Osteoblast (primary cell): ENCODE measurements around the gene PLEKHA6. TPM values are rescaled to one million over a fixed set of nuclear protein-coding genes. Genes with fewer than 3 reads are reported as not detected.
A peak's percentile ranks its signal among the peaks of the same experiment; 100 is the strongest.

Experiments
- DNase-seq: peaks from one replicate; pipeline ENCODE4 v3.0.0; 2011; ENCODE audit warnings: low spot score, mixed read lengths; ENCODE audit not compliant: insufficient read length; ENCODE audit errors: missing footprints
- H2AFZ ChIP-seq: 2 replicates; pipeline ENCODE4 v1.6.0; 2011; ENCODE audit warnings: mild to moderate bottlenecking, low read length
- H3K27ac ChIP-seq: 2 replicates; pipeline ENCODE4 v1.5.1; 2011; ENCODE audit warnings: mild to moderate bottlenecking, low read depth, low read length, moderate library complexity
- H3K27me3 ChIP-seq: 2 replicates; pipeline ENCODE4 v1.6.0; 2012; ENCODE audit warnings: mild to moderate bottlenecking, control low read depth, inconsistent platforms, low read length, moderate library complexity; ENCODE audit not compliant: insufficient read depth
- H3K36me3 ChIP-seq: 2 replicates; pipeline ENCODE4 v1.5.1; 2011; ENCODE audit warnings: mild to moderate bottlenecking, low read length, control low read depth, moderate library complexity; ENCODE audit not compliant: insufficient read depth
- H3K4me1 ChIP-seq: 2 replicates; pipeline ENCODE4 v1.5.1; 2011; ENCODE audit warnings: mild to moderate bottlenecking, low read length, control low read depth, moderate library complexity; ENCODE audit not compliant: insufficient read depth
- H3K4me2 ChIP-seq: 2 replicates; pipeline ENCODE4 v1.6.0; 2011; ENCODE audit warnings: mild to moderate bottlenecking, low read length; ENCODE audit not compliant: insufficient read depth
- H3K4me3 ChIP-seq: fragments of 200-600 bp; sonication (generic); 3 replicates; pipeline ENCODE4 v1.5.1; 2012; ENCODE audit warnings: mild to moderate bottlenecking, low read length, inconsistent platforms; ENCODE audit not compliant: insufficient read depth
- H3K79me2 ChIP-seq: 2 replicates; pipeline ENCODE4 v1.6.0; 2012; ENCODE audit warnings: mild to moderate bottlenecking, low read length, control low read depth, inconsistent platforms; ENCODE audit not compliant: insufficient read depth
- H3K9me3 ChIP-seq: 2 replicates; pipeline ENCODE4 v1.5.1; 2011; ENCODE audit warnings: low read depth, low read length, control low read depth
- H4K20me1 ChIP-seq: 2 replicates; pipeline ENCODE4 v1.6.0; 2012; ENCODE audit warnings: mild to moderate bottlenecking, low read length, control low read depth; ENCODE audit not compliant: insufficient read depth
- total RNA-seq: library from RNA; depleted of rRNA; stranded (reverse); fragments of >200 nt; gene quantifications from 2 replicates; pipeline ENCODE4 v1.2.3, GENCODE V29; 2012
- TF ChIP-seq, protein P1 (sequence below): IDR thresholded peaks from 2 replicates; pipeline ENCODE4 v1.5.1; 2011; ENCODE audit warnings: mild to moderate bottlenecking, low read depth, low read length, moderate library complexity; ENCODE audit errors: extremely low read depth

PLEKHA6 gene
- total RNA-seq, 1 donor = 0.36 TPM

GRCh38 chr1:204367193-204367858, 7.6 kb upstream of the PLEKHA6 start:
- TF ChIP-seq, protein P1, sequence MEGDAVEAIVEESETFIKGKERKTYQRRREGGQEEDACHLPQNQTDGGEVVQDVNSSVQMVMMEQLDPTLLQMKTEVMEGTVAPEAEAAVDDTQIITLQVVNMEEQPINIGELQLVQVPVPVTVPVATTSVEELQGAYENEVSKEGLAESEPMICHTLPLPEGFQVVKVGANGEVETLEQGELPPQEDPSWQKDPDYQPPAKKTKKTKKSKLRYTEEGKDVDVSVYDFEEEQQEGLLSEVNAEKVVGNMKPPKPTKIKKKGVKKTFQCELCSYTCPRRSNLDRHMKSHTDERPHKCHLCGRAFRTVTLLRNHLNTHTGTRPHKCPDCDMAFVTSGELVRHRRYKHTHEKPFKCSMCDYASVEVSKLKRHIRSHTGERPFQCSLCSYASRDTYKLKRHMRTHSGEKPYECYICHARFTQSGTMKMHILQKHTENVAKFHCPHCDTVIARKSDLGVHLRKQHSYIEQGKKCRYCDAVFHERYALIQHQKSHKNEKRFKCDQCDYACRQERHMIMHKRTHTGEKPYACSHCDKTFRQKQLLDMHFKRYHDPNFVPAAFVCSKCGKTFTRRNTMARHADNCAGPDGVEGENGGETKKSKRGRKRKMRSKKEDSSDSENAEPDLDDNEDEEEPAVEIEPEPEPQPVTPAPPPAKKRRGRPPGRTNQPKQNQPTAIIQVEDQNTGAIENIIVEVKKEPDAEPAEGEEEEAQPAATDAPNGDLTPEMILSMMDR = no peak
- no peak overlapping the region for H3K27ac ChIP-seq
- H3K4me2 ChIP-seq = no peak overlapping the region

GRCh38 chr1:204366759-204367158, 7.0 kb upstream of the PLEKHA6 start:
- Histone ChIP-seq H4K20me1 (no peaks in the 10 kb centered on the region), H3K9me3 (no peaks in the 10 kb centered on the region), H3K27ac (no peak overlapping the region), H3K27me3 (peaks cover 49% of the 10 kb centered on the region), H2AFZ (no peak overlapping the region), H3K79me2 (no peaks in the 10 kb centered on the region), H3K4me3 (no peak overlapping the region), H3K4me2 (no peak overlapping the region), H3K36me3 (no peaks in the 10 kb centered on the region), H3K4me1 (peaks cover 6% of the 10 kb centered on the region)
- TF ChIP-seq, protein P1 = peak; percentile 41
- DNase-seq = no peak

More at GRCh38 chr1:204367193-204367858, 7.6 kb upstream of the PLEKHA6 start:
- peaks cover 55% of the 10 kb centered on the region for H3K27me3 ChIP-seq
- no peaks in the 10 kb centered on the region for H3K79me2 ChIP-seq
- no peak overlapping the region for H3K4me3 ChIP-seq
- peaks cover 6% of the 10 kb centered on the region for H3K4me1 ChIP-seq
- H3K9me3 ChIP-seq = no peaks in the 10 kb centered on the region
- no peak overlapping the region for H2AFZ ChIP-seq
- no peaks in the 10 kb centered on the region for H3K36me3 ChIP-seq
- DNase-seq = no peak
- H4K20me1 ChIP-seq = no peaks in the 10 kb centered on the region

GRCh38 chr1:204363335-204364114, 3.8 kb upstream of the PLEKHA6 start:
- Histone ChIP-seq H3K27me3 (peaks cover 25% of the 10 kb centered on the region), H3K27ac (no peak overlapping the region), H2AFZ (peak overlapping the region; percentile 88), H3K4me1 (peaks cover 6% of the 10 kb centered on the region), H4K20me1 (no peaks in the 10 kb centered on the region), H3K79me2 (no peaks in the 10 kb centered on the region), H3K36me3 (no peaks in the 10 kb centered on the region), H3K9me3 (no peaks in the 10 kb centered on the region), H3K4me2 (peak overlapping the region; percentile 87), H3K4me3 (peak overlapping the region; percentile 68)
- TF ChIP-seq, protein P1 = peak; percentile 98
- DNase-seq = peak; percentile 92

- Histone ChIP-seq H3K4me2 (peak overlapping the region; percentile 87), H3K36me3 (no peaks in the 10 kb centered on the region), H3K79me2 (no peaks in the 10 kb centered on the region), H3K4me3 (peak overlapping the region; percentile 68), H3K9me3 (no peaks in the 10 kb centered on the region), H3K27me3 (peaks cover 21% of the 10 kb centered on the region), H2AFZ (peak overlapping the region; percentile 88), H3K4me1 (peaks cover 6% of the 10 kb centered on the region), H4K20me1 (no peaks in the 10 kb centered on the region), H3K27ac (no peak overlapping the region)
- DNase-seq = no peak
- TF ChIP-seq, protein P1 = no peak
These were observed 3.2 kb upstream of the PLEKHA6 start for GRCh38 chr1:204362984-204363334.
